NCI-H1417 (cell line): ENCODE data around the gene TCF12.
"Not testable (repeated sequence)": the region's sequence is repeated elsewhere in the genome, so short reads cannot be mapped to it uniquely, and the experiment has no call there.

Experiments
- DNase-seq, 3 experiments: peaks; one replicate each; lab custom pipeline; 2025; lab: John Stamatoyannopoulos, UW

The TCF12 gene

DNA sequence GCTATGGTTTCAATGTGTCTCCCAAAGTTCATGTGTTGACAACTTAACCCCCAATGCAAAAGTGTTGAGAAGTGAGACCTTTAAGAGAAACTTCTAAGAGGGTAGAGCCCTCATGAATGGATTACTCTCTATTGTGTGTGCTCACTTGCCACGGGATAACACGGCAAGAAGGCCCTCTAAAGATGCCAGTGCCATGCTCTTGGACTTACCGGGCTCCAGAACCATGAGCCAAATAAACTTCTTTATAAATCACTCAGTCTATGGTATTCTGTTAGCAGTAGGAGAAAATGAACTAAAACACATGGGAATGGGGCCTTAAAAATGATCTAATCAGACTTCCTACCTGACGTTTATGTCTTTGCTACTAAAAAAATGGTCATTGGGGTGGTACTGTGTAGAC, 2.6 kb upstream of the TCF12 start:
- no peak for DNase-seq

DNA sequence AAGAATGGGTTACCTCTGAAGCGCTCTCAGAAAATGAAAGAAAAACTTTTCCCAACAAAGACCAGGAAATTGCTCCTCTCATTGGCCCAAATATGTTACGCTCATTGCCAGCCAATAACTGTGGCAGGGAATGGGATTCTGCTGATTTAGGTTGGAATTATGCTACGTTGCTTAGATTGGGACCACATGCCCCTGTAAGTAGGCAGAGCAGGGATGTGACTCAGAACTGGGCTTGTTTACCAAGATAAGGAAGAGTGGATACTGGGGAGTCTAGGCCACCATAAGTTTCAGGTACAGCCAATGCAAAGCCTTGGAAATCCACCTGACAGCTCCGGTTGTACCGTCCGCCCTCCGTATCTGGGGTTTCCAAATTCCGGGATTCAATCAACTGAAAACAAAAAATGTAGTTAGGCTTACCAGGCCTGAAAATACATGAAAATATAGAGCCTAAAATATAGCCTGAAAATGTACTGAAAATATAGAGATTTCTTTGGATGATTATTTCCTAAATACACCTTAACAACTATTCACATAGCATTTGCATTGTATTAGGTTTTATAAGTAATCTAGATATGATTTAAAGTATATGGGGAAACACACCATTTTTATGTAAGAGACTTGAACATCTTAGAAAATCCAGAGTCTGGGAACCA, 1.5 kb upstream of the TCF12 start:
- DNase-seq: peak in 1 of 3 experiments; percentile 5

DNA sequence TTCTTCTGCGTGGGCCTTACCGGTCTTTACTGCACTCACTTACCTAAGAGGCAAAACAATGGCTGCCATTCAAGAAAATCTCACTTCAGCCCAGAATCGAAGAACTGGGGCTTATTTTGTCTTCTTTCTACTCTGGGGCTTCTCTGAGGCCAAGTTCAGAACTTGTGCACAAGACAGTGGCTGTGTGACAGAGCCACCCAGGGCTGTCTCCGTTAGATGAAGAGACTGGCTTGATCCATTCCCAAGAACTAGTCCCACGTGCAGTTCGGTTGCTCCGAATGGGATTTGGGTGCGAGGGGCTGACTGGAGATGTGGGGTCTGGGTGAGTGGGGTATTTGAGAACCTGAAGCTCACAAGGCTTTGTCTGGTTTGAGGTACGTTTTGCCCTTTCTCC, 795 bp upstream of the TCF12 start:
- DNase-seq: no peak

DNA sequence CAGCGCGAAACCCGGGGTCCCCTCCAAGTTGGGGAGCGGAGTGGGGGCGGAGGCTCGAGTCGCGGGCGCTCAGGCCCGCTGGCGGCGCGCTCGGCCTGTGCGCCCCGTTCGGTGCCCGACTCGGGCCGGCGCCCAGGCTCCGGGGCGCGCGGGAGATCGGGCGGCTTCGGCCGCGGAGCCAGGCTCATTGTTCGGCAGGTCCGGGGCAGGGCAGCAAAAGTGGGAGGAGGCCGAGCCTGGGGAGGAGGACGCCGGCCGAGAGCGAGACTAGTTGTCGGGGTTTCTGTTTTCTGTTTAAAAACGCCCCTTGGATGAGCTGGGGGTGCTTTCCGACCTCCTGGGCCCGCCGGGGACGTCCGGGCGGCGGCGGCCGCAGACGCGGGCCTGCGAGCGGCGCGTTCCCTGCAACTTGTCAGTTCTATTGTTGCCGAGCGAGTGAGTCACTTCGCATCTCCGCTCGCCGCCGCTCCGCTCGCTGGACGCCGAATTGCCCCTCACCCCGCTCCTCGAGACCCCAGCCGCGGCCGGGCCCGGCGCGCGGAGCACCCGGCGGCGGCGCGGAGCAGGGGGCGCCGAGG, 676 bp downstream of the TCF12 start:
- peak; percentile 20 to 92 (median 83) for DNase-seq

DNA sequence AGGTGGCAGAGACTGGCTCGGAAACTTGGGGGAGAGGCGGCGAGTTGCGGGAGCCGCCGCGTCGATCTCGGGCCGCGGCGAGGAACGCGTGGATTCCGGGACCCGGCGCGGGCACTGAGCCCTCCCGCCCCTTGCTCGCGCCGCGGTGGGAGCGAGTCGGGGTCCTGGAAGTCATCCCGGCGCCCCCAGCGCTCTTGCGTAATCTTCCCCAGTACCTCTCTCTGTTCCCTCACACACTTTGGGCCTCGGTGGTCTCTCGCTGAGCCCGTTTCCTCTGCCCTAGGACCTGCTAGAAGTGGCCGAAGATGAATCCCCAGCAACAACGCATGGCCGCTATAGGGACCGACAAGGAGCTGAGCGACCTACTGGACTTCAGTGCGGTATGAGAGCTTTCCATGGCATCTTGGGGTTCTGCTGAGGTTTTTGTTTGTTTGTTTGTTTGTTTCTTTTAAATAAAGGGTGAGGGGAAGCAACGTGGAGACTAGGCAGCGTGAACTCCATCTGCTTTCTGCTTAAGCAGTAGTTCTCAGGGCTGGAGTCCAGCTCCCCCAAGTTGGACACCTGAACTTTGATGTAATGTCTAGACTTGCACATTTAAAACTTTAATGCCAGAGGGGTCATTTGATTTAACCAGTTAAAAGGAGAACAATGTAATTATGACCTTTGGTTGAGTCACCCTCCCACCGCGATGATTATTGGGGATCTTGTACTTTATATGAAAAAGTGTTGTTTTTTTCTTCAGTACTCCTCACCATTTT, 1.3 kb downstream of the TCF12 start:
- DNase-seq: peak; percentile 20 to 92 (median 83)

DNA sequence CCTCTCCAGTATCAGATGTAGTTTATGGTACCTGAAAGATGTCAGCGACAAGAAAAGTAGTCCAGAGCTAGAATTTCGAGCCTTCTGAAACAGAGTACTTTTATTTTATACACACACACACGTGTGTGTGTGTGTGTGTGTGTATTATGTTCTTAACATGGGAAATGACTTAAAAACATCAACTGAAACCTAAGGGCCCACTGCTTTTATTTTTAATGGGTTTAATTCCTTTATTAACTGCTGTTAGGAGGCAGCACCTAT, 1.9 kb downstream of the TCF12 start:
- no peak for DNase-seq

DNA sequence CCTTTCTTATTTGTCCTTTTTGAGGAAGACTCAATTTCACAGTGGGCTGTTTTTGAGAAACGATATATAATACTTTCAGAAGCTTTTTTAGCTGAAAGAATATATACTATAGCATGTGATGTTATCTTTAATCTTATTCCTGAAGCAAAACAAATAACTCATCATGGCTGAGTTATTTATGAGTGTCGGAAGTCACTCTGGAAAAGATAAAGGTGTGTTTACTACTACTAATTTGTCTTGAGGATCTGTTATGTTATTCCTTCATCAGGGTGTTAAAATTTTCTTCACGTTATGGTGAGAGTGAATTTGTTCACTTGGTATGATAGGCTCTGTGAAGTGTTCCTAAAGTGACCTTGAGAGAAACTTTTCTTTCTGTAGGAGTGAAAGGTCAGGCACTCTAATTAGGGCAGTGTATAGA, 4.7 kb downstream of the TCF12 start:
- no peak for DNase-seq

DNA sequence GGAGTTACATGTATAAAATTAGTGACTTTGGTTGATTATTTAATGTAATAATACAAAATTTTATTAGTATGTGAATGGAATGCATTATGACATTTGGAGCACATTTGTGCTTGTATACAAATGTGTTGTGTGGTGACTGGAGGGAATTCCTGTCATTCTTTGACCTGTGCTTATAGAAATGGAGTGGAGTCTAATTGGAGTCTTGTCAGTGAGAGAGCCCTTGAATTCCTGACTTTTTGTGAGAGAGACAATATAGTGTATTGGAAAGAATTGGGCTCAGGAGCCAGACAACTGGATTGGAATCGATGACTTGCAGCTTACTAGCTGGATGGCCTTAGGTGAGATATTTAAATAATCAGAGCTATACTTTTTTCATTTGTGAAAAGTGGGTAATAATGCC, 9.4 kb downstream of the TCF12 start:
- no peak for DNase-seq

DNA sequence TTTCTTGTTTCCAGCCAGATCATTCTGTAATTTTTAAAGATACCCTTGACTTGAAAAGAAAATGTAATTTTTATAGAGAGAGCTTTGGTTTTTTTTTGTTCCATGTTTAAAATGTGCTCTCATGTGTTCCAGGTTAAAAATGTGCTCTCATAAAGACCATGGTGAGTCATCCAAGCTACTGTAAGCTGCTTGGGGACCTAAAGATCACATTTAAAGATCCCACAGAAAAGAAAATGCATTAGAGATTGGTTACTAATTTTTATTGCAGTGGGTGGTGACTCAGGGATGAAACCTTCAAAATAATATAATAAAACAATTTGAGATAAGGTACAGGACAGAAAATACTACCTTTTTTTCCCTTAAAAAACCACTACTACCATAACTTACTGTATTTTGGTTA, 11.0 kb downstream of the TCF12 start:
- no peak for DNase-seq

DNA sequence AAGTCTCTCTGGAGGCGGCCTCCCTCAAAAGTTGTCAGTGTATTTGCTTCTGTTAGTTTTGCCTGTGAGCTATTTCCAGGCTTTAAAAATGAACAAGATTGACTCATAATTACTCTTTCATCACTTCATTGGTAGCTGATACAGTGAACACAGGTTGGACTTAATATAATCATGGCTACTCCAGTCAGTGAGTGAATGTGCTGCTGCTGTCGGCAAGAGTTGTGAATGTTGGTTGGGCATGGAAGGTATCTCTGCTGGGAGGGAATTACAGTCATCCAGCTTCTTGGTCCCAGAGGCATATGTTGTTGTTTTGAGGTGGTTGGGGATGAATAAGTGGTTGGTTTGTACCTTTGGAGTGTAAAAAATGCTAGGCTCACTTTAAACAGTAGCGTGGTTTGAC, 11.5 kb downstream of the TCF12 start:
- no peak for DNase-seq

DNA sequence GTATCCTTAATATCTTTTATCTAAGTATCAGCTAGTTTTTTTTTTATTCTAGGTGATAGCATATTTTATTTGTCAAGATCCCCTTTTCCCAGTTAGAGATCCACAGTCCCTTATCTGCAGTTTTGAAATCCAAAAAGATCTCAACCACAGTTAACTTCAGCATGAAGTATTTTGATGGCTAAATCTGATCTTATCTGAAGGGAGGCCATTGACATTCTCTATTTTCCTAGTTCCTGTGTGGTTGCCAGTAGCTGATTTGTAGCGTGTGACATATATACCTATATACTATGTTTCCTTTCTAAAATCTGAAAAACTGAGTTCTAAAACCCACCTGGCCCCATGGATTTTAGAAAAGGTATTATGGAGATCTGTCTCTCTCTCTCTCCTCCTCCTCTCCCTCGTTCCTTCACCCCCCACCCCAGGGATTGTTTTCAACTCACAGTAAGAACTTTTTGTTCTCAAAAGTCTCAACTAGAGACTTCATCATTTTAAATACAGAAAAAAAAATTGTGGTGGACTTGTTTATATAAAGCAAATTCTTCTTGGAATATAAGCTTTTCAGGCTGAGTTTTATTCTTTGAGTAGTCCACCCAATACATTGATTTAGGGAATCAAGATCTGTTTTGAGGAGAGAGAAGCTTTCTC, 12.3 kb downstream of the TCF12 start:
- no peak for DNase-seq

DNA sequence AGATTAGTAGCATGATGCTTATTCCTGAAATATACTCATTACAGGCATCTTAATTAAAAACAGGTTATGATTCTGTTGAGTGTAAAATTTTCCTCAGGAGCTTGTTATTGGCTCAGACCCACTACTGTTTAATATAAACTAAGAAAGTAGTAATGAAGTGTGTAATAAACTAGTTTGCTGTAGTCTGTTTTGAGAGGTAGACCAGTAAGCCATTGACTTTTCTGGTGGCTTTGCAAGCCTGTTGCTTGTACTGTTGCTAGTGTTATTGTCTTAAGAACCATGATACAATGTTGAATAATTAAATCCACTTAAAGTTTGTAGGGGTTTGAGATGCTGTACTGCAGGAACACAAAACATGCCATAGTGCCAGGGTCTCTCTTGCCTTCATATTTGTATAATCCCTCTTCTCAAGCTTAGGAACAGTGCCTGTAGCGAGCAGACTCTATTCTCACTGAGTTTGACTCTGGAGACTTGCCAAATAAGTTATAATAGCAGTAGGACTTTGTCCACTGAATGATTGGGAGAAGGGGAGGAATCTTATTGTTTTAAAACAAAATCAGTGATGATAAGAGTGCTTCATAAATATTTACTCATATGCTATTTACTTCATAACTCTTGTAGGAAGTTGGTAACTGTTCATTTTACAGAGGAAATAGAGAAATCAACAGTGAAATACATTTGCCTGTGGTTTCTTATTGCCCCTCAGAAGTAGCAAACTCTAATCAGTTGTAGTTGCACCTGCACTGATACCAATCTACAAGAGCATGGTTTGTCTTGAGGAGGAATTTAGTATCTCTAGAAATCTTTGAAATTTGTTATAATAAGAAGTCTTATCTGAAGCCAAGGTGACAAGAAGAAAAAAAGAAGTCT, 13.4 kb downstream of the TCF12 start:
- DNase-seq: no peak

DNA sequence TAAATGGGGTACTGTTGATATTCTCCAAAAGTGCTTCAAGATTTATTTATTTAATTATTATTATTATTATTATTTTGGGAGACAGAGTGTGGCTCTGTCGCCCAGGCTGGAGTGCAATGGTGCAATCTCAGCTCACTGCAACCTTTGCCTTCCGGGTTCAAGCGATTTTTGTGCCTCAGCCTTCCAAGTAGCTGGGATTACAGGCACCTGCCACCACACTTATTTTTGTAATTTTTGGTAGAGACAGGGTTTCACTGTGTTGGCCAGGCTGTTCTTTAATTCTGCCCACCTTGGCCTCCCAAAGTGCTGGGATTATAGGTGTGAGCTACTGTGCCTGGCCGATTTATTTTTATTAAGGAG, 14.0 kb downstream of the TCF12 start:
- not testable (repeated sequence) for DNase-seq

DNA sequence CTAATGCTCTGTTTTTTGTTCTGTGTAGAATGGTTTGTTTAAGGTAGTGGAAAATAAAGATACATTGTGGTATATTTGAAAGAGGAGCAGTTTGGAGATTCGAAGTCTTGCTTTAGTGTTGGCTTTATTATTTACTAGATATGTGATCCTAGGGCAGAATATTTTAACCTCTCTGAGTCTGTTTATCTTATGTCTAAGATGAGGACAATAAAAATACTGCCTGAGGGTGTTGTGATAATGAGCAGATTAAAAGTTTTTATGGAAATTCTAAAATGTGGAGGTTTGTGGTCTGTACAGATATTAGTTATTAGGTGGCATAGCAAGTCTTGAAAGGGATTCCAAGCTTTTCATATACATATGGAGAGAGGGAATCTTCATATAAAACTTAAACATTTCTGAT, 15.0 kb downstream of the TCF12 start:
- DNase-seq: no peak

DNA sequence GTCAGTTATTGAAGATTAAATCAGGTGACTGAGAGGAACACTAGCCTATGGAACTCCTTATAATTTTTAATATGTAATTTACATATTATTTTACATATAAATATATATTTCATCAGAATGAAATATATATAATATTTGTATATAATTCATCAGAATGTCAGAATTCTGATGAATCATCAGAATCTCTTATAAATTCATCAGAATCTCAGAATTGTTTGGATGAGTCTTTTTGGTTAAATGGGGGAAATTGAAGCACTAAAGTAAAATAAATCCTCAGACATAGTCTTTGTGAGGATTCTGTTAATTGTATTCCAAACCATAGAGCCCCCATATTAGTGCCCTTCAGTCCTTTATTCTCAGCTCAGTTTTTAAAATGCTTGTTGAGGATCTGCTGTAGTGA, 15.4 kb downstream of the TCF12 start:
- no peak for DNase-seq

DNA sequence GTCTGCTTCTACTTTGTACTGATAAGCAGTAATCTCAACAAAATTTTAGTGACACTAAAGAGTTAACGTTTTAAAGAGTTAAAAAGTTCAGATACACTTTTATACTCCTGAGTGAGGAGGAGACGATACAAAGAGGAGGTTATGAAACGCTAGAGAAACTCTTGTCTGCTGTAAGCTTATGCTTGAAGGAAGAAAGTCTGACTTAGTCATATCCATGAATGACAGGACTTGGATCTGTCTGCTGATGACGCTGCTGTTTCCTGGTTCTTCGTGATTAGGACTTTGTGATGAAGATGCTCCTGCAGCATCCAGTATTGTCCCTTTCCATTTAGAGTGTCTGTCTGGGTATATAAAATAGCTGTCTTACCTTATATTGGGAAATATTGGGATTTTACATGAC, 15.8 kb downstream of the TCF12 start:
- DNase-seq: no peak

DNA sequence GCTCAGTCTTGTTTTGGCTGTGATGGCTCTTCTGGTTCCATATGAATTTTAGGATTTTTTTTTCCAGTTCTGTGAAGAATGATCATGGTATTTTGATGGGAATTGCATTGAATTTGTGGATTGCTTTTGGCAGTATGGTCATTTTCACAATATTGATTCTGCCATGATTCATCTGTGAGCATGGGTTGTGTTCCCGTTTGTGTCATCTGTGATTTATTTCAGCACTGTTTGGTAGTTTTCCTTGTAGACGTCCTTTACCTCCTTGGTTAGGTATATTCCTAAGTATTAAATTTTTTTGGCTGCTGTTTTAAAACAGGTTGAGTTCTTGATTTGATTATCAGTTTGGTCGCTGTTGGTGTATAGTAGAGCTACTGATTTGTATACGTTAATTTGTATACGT, 18.5 kb downstream of the TCF12 start:
- no peak for DNase-seq

DNA sequence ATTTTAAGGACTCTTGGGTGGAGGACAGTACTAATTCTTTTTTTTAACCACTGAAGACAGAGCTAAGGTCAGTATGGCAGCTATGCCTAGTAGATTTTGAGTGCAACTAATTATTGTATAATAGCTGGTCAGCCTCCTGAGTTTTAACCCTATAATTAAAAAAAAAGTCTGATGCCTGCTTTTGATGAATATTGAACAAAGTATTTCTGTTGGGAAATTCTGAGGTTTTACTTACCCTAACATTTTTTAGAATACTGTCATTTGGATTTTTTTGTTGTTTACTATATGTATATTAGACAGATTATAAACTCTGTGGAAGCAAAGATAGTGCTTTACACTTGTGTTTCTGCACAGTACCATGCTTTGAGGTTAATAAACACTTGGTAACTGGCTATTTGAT, 20.8 kb downstream of the TCF12 start:
- DNase-seq: no peak

DNA sequence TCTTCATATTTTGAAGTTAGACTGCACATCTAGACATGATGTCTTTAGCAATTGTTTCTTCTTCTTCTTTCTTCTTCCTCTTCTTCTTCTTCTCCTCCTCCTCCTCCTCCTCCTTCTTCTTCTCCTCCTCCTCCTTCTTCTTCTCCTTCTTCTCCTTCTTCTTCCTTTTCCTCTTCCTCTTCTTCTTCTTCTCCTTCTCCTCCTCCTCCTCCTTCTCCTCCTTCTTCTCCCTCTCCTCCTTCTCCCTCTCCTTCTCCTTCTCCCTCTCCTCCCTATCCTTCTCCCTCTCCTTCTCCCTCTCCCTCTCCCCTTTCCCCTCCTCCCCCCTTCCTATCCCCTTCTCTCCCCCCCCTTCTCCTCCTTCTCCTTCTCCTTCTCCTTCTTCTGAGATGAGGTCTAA, 21.9 kb downstream of the TCF12 start:
- no peak for DNase-seq

DNA sequence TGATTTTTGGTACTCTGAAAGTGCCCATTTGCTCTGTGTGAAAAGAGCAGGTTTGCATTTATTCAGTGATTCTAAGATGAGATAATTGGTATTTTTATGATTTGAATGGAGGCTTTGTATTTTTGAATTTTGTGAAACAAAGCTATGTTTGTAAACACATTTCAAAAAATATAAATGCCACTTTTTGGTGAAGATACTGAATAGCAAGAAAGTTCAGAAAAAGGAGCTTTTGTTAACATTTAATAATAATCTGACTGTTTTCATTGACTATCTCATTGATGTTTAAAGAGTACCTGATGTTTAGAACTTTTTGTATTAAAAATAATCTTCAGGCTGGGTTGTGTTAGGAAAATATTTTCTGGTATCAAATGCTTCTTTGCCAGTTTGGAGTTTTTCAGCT, 23.7 kb downstream of the TCF12 start:
- no peak for DNase-seq

DNA sequence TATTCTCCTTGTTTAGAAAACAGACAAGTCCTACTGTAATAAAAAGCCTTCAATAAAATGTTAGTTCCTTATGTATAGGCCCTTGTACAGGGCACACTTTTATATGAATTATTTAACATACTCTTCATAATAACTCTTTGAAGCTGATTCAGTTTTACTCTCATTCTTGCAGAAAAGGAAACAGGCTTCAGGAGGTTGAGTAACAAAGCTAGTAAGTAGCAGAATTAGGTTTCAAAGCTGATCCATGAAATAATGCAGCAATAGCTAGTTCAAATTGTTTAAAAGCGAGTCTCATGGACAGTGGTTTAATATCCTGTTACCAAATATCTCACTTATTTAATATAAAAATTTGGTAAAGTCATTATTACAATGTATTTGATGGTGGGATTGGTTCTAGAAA, 25.0 kb downstream of the TCF12 start:
- no peak for DNase-seq

DNA sequence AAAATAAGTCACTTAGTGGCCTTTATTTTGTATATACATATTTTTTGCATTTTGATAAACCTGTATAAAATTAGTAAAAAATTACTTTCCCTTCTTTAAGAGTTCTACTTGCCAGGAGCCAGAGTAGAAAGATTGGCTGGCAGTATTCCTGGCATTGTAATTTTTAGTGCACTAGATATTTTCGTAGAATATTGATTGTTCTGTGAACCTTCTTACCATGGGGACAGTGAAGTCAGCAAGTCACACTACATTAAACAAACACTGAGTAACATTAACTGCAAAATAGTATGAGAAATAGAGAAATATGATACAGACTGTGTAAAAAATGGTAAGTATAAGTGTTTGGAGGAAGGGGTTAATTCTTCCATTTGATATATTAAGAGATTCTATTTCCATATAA, 26.0 kb downstream of the TCF12 start:
- DNase-seq: no peak
